OCI-LY7 (cell line): Measurements from ENCODE around the gene GGTLC2. TPM values are rescaled to one million over a fixed set of nuclear protein-coding genes. Genes with fewer than 3 reads are reported as not detected.

Source experiments
- BruUV-seq: library from RNA; stranded (reverse); fragments of 400-500 nt; replicated peaks from 2 replicates; lab custom pipeline; 2021; lab: Mats Ljungman, UMichigan
- CTCF ChIA-PET: fragments of 300-600 bp; sonication (Branson Sonifier 250); formaldehyde crosslinking; loops from one replicate; lab custom pipeline; 2022; ENCODE audit warnings: antibody characterized with exemption; ENCODE audit not compliant: unreplicated experiment; lab: Charles Lee
- POLR2A ChIA-PET: fragments of 300-600 bp; sonication (Branson Sonifier 250); formaldehyde crosslinking; loops from one replicate; lab custom pipeline; 2022; ENCODE audit warnings: antibody characterized with exemption; lab: Charles Lee
- DNase-seq: peaks from one replicate; pipeline ENCODE4 v3.0.0-alpha.2; 2015; ENCODE audit warnings: low spot score
- H2AFZ ChIP-seq: fragments of 200-600 bp; sonication (generic), shearing (Covaris generic); 2 replicates; pipeline ENCODE4 v1.6.1; 2014; ENCODE audit warnings: mild to moderate bottlenecking, antibody characterized with exemption, low read length, moderate library complexity
- H3K27ac ChIP-seq: fragments of 200-600 bp; sonication (generic); 2 replicates; pipeline ENCODE4 v1.5.1; 2014; ENCODE audit warnings: mixed run types, low read depth, mild to moderate bottlenecking, moderate library complexity, low read length, inconsistent platforms; ENCODE audit not compliant: poor library complexity, severe bottlenecking
- H3K36me3 ChIP-seq: fragments of 200-600 bp; sonication (generic); 2 replicates; pipeline ENCODE4 v1.6.1; 2014; ENCODE audit warnings: mild to moderate bottlenecking, antibody characterized with exemption, low read length, moderate library complexity, mixed read lengths; ENCODE audit not compliant: insufficient read depth
- H3K4me1 ChIP-seq: fragments of 200-600 bp; sonication (generic); 2 replicates; pipeline ENCODE4 v1.5.1; 2014; ENCODE audit warnings: mild to moderate bottlenecking, low read length; ENCODE audit not compliant: insufficient read depth, poor library complexity, severe bottlenecking
- H3K4me2 ChIP-seq: fragments of 200-600 bp; sonication (generic); 2 replicates; pipeline ENCODE4 v1.6.1; 2014; ENCODE audit warnings: mild to moderate bottlenecking, low read length
- H3K4me3 ChIP-seq: fragments of 200-600 bp; sonication (generic); 2 replicates; pipeline ENCODE4 v1.5.1; 2014; ENCODE audit warnings: mild to moderate bottlenecking, low read depth, low read length; ENCODE audit not compliant: poor library complexity, severe bottlenecking
- H3K79me2 ChIP-seq: fragments of 200-600 bp; sonication (generic); 2 replicates; pipeline ENCODE4 v1.6.1; 2016; ENCODE audit warnings: low read depth, mild to moderate bottlenecking, low read length, moderate library complexity, mixed read lengths; ENCODE audit not compliant: insufficient read depth
- H3K9me2 ChIP-seq: fragments of 200-600 bp; sonication (generic); 2 replicates; pipeline ENCODE4 v1.6.1; 2016; ENCODE audit warnings: mild to moderate bottlenecking, low read length, mixed read lengths; ENCODE audit not compliant: insufficient read depth
- H3K9me3 ChIP-seq: fragments of 200-600 bp; sonication (generic); 2 replicates; pipeline ENCODE4 v1.6.1; 2014; ENCODE audit warnings: mild to moderate bottlenecking, mixed run types, low read length, mixed read lengths
- H4K20me1 ChIP-seq: fragments of 200-600 bp; sonication (generic); 2 replicates; pipeline ENCODE4 v1.6.1; 2014; ENCODE audit warnings: mild to moderate bottlenecking, antibody characterized with exemption, low read length, moderate library complexity, mixed read lengths; ENCODE audit not compliant: insufficient read depth
- EZH2phosphoT487 ChIP-seq: fragments of 200-600 bp; sonication (generic); IDR thresholded peaks from 2 replicates; pipeline ENCODE4 v1.6.1; 2018; ENCODE audit warnings: low read depth, borderline replicate concordance, mild to moderate bottlenecking, mixed run types, antibody characterized with exemption, low read length, moderate library complexity, mixed read lengths
- intact Hi-C: fragments of 100-400 bp; cut with micrococcal nuclease; formaldehyde crosslinking; loops from one replicate; pipeline ENCODE4 v1.10.0; 2022; ENCODE audit not compliant: unreplicated experiment
- total RNA-seq, 2 experiments: library from RNA; depleted of rRNA in 1 of 2; stranded (reverse); fragments of >200 nt in 1 of 2; shearing (Covaris generic) in 1 of 2; gene quantifications; 2 replicates each; pipeline ENCODE4 v1.2.3, GENCODE V29; 2014 to 2022
- TF ChIP-seq, protein P1 (sequence below): fragments of 200-600 bp; sonication (generic); conservative IDR thresholded peaks from 2 replicates; pipeline ENCODE4 v1.5.1; 2014; ENCODE audit warnings: mild to moderate bottlenecking, antibody characterized with exemption, low read length, moderate library complexity, mixed read lengths

GGTLC2 gene
- total RNA-seq, 2 experiments from 2014 or later: not detected

DNA sequence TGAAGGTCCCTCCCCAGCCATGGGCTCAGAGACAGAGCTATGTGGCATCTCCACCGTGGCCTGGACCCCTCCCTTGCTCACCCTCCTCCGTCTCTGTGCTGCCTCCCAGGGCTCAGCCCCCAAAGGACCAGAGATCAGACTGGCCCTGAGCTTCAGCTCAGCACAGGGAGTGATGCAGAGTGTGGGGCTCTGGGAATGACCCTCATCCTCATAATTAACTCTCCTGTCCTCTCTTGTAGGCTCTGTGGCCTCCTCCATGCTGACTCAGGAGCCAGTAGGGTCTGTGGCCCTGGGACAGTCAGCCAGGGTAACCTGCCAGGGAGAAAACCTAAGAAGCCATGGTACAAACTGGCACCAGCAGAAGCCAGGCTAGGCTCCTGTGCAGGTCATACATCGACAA, 28.7 kb downstream of the GGTLC2 start:
- no peak for DNase-seq
- Histone ChIP-seq H3K4me2 (no peak overlapping the region), H4K20me1 (no peaks in the 10 kb centered on the region), H3K4me1 (peaks cover 17% of the 10 kb centered on the region), H3K4me3 (no peak overlapping the region), H3K9me2 (no peaks in the 10 kb centered on the region), H3K27ac (no peak overlapping the region), H3K36me3 (no peaks in the 10 kb centered on the region), H3K79me2 (no peaks in the 10 kb centered on the region), H2AFZ (no peak overlapping the region), H3K9me3 (peaks cover 12% of the 10 kb centered on the region; the same call in 1 of the 2 replicates)
- ChIA-PET CTCF (no interaction called here), POLR2A (no interaction called here)
- intact Hi-C loops: no loop called here
- TF ChIP-seq, protein P1, sequence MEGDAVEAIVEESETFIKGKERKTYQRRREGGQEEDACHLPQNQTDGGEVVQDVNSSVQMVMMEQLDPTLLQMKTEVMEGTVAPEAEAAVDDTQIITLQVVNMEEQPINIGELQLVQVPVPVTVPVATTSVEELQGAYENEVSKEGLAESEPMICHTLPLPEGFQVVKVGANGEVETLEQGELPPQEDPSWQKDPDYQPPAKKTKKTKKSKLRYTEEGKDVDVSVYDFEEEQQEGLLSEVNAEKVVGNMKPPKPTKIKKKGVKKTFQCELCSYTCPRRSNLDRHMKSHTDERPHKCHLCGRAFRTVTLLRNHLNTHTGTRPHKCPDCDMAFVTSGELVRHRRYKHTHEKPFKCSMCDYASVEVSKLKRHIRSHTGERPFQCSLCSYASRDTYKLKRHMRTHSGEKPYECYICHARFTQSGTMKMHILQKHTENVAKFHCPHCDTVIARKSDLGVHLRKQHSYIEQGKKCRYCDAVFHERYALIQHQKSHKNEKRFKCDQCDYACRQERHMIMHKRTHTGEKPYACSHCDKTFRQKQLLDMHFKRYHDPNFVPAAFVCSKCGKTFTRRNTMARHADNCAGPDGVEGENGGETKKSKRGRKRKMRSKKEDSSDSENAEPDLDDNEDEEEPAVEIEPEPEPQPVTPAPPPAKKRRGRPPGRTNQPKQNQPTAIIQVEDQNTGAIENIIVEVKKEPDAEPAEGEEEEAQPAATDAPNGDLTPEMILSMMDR: no peak
- TF ChIP-seq EZH2phosphoT487: no peak
- BruUV-seq: no TSS peak

DNA sequence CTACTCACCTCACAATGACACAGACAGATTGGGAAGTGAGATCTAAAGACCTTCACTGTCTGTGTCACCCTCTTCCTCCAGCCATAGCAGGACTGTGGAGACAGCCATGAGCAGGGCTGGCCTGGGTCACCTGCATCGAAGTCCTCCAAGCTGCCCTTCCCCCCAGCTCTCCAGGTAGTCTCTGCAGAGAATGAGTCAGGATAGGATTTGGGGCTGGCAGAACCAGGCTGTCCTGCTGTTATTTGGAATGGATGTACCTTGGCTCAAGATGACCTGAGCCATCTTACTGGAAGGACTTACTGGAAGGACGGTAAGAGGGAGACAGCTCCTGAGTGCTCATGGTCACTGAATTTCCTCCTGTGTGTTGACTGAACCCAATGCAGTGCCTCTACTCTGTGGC, 29.2 kb downstream of the GGTLC2 start:
- H3K4me3 ChIP-seq: no peak overlapping the region
- POLR2A ChIA-PET: no interaction called here

DNA sequence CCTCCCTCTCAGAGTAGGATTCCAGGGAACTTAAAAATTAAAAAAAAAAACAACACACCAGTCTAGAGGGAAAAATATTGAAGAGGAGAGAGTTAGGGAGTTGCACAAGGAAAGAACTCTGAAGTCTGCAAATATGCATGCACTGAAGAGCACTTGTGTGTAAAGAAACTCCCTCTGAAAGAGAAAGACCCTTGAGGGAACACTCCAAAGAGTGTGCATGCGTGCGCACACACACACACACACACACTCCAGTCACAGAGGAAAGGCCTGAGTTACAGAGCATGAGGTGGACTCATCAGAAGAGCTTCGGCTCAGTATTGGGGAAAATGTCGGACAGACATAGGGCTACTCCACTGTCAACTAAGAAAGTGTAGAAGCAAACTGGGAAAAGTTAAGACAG, 30.1 kb downstream of the GGTLC2 start:
- Histone ChIP-seq H3K27ac (no peak overlapping the region), H3K4me2 (no peak overlapping the region), H3K9me2 (no peaks in the 10 kb centered on the region), H4K20me1 (no peaks in the 10 kb centered on the region), H3K4me1 (peaks cover 20% of the 10 kb centered on the region), H2AFZ (no peak overlapping the region), H3K79me2 (no peaks in the 10 kb centered on the region), H3K4me3 (no peak overlapping the region), H3K36me3 (no peaks in the 10 kb centered on the region), H3K9me3 (peaks cover 12% of the 10 kb centered on the region; the same call in 1 of the 2 replicates)
- TF ChIP-seq, protein P1: no peak
- TF ChIP-seq EZH2phosphoT487: no peak
- no TSS peak for BruUV-seq
- no peak for DNase-seq
- POLR2A ChIA-PET: no interaction called here
- CTCF ChIA-PET: no interaction called here
- intact Hi-C loops: no loop called here

More for the DNA sequence above, 29.2 kb downstream of the GGTLC2 start:
- CTCF ChIA-PET: no interaction called here
- no TSS peak for BruUV-seq
- H3K9me3 ChIP-seq: peaks cover 12% of the 10 kb centered on the region; the same call in 1 of the 2 replicates
- no peak overlapping the region for H3K27ac ChIP-seq
- peaks cover 16% of the 10 kb centered on the region for H3K4me1 ChIP-seq
- H3K9me2 ChIP-seq: no peaks in the 10 kb centered on the region
- TF ChIP-seq, protein P1: no peak
- no peak for TF ChIP-seq EZH2phosphoT487
- no peaks in the 10 kb centered on the region for H4K20me1 ChIP-seq
- H3K79me2 ChIP-seq: no peaks in the 10 kb centered on the region
- H3K4me2 ChIP-seq: no peak overlapping the region
- no peaks in the 10 kb centered on the region for H3K36me3 ChIP-seq
- no peak for DNase-seq
- intact Hi-C loops: no loop called here
- H2AFZ ChIP-seq: no peak overlapping the region
